Activated naive CD8-positive, alpha-beta T cell treated with anti-CD3 and anti-CD28 coated beads, Interleukin-2, amount 10 ng/mL, durations not matched to agents 7 days and 5 days (primary cell): ENCODE data around the gene SLC45A1. TPM values are rescaled to one million over a fixed set of nuclear protein-coding genes. Genes with fewer than 3 reads are reported as not detected.
"Not testable (repeated sequence)": the region's sequence is repeated elsewhere in the genome, so short reads cannot be mapped to it uniquely, and the experiment has no call there.

Experiments used
- ATAC-seq: fragments of 150-1000 bp; cut with Tn5 transposase; one replicate; pipeline ENCODE4 v1.10.0; 2021; ENCODE audit warnings: low read depth, moderate library complexity
- POLR2A ChIA-PET: fragments of 350-600 bp; sonication (Branson Sonifier 250); formaldehyde crosslinking; loops from one replicate; lab custom pipeline; 2021; ENCODE audit warnings: antibody characterized with exemption; lab: Charles Lee
- DNase-seq: peaks from one replicate; pipeline ENCODE4 v3.0.0; 2021
- H3K27ac Mint-ChIP-seq: one replicate; pipeline ENCODE4 v1.8.0; 2022; ENCODE audit warnings: mild to moderate bottlenecking, mixed read lengths
- H3K27me3 Mint-ChIP-seq: one replicate; pipeline ENCODE4 v1.8.0; 2022; ENCODE audit warnings: mild to moderate bottlenecking, moderate library complexity, mixed read lengths
- H3K36me3 Mint-ChIP-seq: one replicate; pipeline ENCODE4 v1.8.0; 2021; ENCODE audit warnings: mild to moderate bottlenecking, mixed read lengths
- H3K4me1 Mint-ChIP-seq: one replicate; pipeline ENCODE4 v1.8.0; 2021; ENCODE audit warnings: mixed read lengths
- H3K4me3 Mint-ChIP-seq: one replicate; pipeline ENCODE4 v1.8.0; 2022; ENCODE audit warnings: mild to moderate bottlenecking, moderate library complexity, mixed read lengths
- H3K9me3 Mint-ChIP-seq: one replicate; pipeline ENCODE4 v1.8.0; 2021; ENCODE audit warnings: mixed read lengths
- total RNA-seq, 2 experiments: library from RNA; stranded (reverse); gene quantifications; one replicate each; pipeline ENCODE4 v1.2.3, GENCODE V29; 2021

The SLC45A1 gene
- total RNA-seq, result under 1 TPM; 0.50 to 0.88 TPM

DNA sequence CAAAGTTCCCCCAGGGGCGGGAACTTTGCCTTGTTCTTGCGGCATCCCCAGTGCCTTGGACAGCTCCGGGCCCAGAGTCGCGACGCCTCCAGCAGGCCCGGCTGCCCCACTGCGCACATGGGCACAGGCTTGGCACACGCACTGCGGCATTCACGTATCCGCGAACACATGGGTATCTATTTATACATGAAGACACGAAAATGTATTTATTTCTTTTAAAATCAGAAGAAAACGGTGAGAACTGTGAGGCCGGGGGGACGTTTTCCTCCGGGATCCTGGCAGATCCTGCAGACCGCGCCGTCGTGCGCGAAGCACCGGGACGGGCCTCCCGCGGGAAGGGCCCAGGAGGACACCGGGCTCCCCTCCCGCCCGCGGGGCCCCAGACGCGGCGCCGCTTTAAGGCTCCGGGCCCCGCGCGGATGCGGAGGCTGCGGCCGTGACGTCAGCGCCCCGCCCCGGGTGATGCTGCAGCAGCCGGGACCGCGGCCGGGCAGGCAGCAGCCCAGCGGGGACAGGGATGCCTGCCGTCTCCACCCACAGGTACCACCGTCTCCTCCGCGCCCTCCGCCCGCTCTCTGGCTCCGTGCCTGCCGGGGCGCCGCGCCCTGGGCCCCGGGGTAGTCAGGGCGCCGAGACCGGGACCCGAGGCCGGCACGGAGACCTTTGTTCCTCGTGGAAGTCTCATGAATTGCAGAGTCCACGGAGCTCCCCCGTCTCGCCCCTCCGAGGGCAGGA, at the start of gene SLC45A1:
Gene SLC45A1, plus strand, starts transcription at position 468 of the 735 bp plus-strand sequence. CDS start 6,216 bp downstream, outside the sequence.
- H3K4me3 Mint-ChIP-seq, result peak within 1 kb of the TSS; percentile 75
- H3K27ac Mint-ChIP-seq, result no peak within 1 kb of the TSS
- DNase-seq (peak; percentile 87), ATAC-seq (peak; percentile 84)
- no peaks in the 10 kb centered on the region for H3K36me3 Mint-ChIP-seq
- H3K9me3 Mint-ChIP-seq, result peaks cover 2% of the 10 kb centered on the region
- H3K4me1 Mint-ChIP-seq, result peaks cover 5% of the 10 kb centered on the region
- peaks cover 52% of the 10 kb centered on the region for H3K27me3 Mint-ChIP-seq
- POLR2A ChIA-PET, result interaction anchor here (0.6 kb wide), 1 partner anchor 205 kb away, joined by 4 read pairs; no protein-coding TSS in a partner anchor

DNA sequence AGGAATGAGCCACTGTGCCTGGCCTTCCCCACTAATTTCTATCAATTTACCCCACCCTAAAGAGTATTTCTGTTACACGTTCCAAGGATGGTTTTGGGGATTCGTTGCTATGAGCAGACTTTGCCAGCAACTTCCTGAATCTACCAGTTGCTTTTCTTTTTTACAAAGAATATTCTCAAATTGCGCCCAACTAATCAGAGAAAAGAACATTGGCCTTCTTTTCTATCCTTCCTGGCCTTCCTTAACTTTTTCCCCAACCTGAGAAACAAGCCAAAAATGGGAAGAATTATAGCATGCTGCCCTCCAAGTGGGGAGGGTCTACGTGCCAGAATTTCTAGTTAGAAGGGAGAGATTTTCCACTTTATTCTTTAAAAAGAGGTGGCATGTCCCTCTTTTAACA, 44.9 kb upstream of the SLC45A1 start:
- H3K4me1 Mint-ChIP-seq, result no peaks in the 10 kb centered on the region
- H3K9me3 Mint-ChIP-seq, result peaks cover 4% of the 10 kb centered on the region
- peaks cover 18% of the 10 kb centered on the region for H3K27me3 Mint-ChIP-seq
- no peak overlapping the region for H3K27ac Mint-ChIP-seq
- POLR2A ChIA-PET, result no interaction called here
- H3K36me3 Mint-ChIP-seq, result no peaks in the 10 kb centered on the region
- no peak for DNase-seq
- no peak overlapping the region for H3K4me3 Mint-ChIP-seq
- no peak for ATAC-seq

DNA sequence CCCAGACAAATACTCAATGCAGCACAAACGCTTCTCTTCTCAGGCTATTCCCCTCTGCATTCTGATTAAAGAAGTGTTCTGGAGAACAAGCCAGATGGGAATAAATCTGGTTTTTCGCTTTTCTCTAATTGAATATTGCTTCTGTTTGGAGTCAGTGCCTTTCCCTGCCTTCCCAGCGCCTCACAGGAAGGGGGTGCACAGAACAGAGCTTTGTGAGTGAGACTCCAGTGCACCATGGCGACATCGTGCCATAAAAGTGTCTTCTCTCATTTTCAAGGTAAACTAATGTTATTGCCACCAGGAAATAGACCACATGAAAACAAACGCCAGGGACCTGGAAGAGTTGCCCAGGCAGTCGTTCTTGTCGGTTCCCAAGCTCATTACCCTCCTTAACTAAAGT, 43.6 kb upstream of the SLC45A1 start:
- no peak for DNase-seq
- Mint-ChIP-seq H3K4me1 (no peaks in the 10 kb centered on the region), H3K36me3 (no peaks in the 10 kb centered on the region), H3K27me3 (peaks cover 19% of the 10 kb centered on the region), H3K27ac (no peak overlapping the region), H3K9me3 (peaks cover 4% of the 10 kb centered on the region), H3K4me3 (no peak overlapping the region)
- POLR2A ChIA-PET, result no interaction called here
- no peak for ATAC-seq

DNA sequence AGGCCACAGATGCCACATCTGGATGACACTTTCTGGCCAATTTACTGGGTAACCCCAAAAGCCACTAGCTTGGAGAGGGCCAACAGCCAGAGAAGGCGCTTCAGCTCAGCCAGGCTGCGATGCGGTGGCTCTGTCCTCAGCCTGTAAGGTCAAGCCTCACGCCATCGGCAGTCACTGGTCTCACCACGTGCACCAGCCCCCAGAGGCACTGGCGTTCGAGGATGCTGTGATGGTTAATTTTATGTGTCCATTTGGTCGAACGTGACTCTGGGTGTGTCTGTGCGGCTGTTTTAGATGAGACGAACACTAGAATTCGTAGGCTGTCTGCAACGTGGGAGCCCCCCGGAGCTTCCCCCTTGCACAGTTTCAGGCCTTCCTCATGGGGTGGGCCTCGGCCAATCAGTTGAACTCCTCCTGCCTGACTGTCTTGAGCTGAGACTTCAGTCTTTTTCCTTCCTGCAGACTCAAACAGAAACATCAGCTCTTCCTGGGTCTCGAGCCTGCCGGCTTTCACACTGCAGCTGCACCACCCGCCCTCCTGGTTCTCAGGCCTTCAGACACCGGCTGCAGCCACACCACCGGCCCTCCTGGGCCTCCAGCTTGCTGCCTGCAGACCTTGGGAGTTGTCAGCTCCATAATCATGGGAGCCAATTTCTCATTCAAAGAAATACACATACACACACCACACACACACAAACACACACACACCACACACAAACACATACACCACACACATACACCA, 41.6 kb upstream of the SLC45A1 start:
- DNase-seq (no peak), ATAC-seq (no peak)
- H3K36me3 Mint-ChIP-seq, result no peaks in the 10 kb centered on the region
- H3K27ac Mint-ChIP-seq, result no peak overlapping the region
- H3K4me3 Mint-ChIP-seq, result no peak overlapping the region
- H3K4me1 Mint-ChIP-seq, result no peaks in the 10 kb centered on the region
- H3K27me3 Mint-ChIP-seq, result peaks cover 15% of the 10 kb centered on the region
- H3K9me3 Mint-ChIP-seq, result peaks cover 4% of the 10 kb centered on the region
- POLR2A ChIA-PET, result no interaction called here

DNA sequence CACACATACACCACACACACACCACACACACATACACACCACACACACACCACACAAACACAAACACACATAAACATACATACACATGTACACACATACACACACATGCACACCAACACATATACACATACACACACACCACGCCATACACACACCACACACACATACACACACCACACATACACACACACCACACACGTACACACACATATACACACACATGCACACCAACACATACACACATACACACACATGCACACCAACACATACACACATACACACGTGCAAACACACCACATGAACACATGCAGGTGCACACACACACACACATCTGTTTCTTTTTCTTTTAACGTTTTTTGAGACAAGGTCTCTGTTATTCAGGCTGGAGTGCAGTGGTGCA, 41.0 kb upstream of the SLC45A1 start:
- Mint-ChIP-seq H3K4me3 (no peak overlapping the region), H3K27ac (peak overlapping the region; percentile 23), H3K4me1 (no peaks in the 10 kb centered on the region), H3K36me3 (no peaks in the 10 kb centered on the region), H3K9me3 (peaks cover 4% of the 10 kb centered on the region), H3K27me3 (peaks cover 21% of the 10 kb centered on the region)
- ATAC-seq, result no peak
- POLR2A ChIA-PET, result no interaction called here
- no peak for DNase-seq

- H3K27ac Mint-ChIP-seq, POLR2A ChIA-PET, DNase-seq, H3K36me3 Mint-ChIP-seq, H3K4me3 Mint-ChIP-seq, ATAC-seq, H3K9me3 Mint-ChIP-seq, H3K4me1 Mint-ChIP-seq: not testable (repeated sequence)
- H3K27me3 Mint-ChIP-seq, result peaks cover 36% of the 10 kb centered on the region
These were observed 39.2 kb upstream of the SLC45A1 start for GRCh38 chr1:8278677-8279076.

GRCh38 chr1:8281843-8282509, 35.9 kb upstream of the SLC45A1 start:
- no peak overlapping the region for H3K27ac Mint-ChIP-seq
- peaks cover 1% of the 10 kb centered on the region for H3K9me3 Mint-ChIP-seq
- peaks cover 41% of the 10 kb centered on the region for H3K27me3 Mint-ChIP-seq
- H3K36me3 Mint-ChIP-seq, result no peaks in the 10 kb centered on the region
- DNase-seq (no peak), ATAC-seq (no peak)
- no peaks in the 10 kb centered on the region for H3K4me1 Mint-ChIP-seq
- H3K4me3 Mint-ChIP-seq, result no peak overlapping the region
- POLR2A ChIA-PET, result no interaction called here

GRCh38 chr1:8283058-8283884, 34.6 kb upstream of the SLC45A1 start:
- H3K9me3 Mint-ChIP-seq, result no peaks in the 10 kb centered on the region
- no peaks in the 10 kb centered on the region for H3K4me1 Mint-ChIP-seq
- POLR2A ChIA-PET, result no interaction called here
- no peak overlapping the region for H3K4me3 Mint-ChIP-seq
- no peaks in the 10 kb centered on the region for H3K36me3 Mint-ChIP-seq
- no peak overlapping the region for H3K27ac Mint-ChIP-seq
- ATAC-seq (no peak), DNase-seq (no peak)
- peaks cover 44% of the 10 kb centered on the region for H3K27me3 Mint-ChIP-seq

DNA sequence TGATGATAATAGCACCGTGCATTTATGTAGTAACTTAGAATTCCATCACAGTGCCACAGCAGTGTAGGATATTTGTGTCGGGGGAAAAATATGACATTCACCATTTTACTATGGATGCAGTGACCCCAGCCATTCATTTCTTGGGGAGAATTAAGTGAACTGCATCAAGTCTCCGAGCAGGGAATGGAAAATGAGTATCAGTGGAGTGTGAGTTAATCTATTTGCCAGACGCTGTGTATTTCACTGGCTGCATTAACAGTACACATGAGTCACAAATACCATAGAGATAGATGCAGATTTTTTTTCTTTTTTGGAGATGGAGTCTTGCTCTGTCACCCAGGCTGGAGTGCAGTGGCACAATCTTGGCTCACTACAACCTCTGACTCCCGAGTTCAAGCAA, 33.8 kb upstream of the SLC45A1 start:
- DNase-seq (no peak), ATAC-seq (no peak)
- no peaks in the 10 kb centered on the region for H3K4me1 Mint-ChIP-seq
- no peak overlapping the region for H3K4me3 Mint-ChIP-seq
- H3K27ac Mint-ChIP-seq, result no peak overlapping the region
- POLR2A ChIA-PET, result no interaction called here
- no peaks in the 10 kb centered on the region for H3K9me3 Mint-ChIP-seq
- no peaks in the 10 kb centered on the region for H3K36me3 Mint-ChIP-seq
- peaks cover 43% of the 10 kb centered on the region for H3K27me3 Mint-ChIP-seq

GRCh38 chr1:8285103-8285502, 32.8 kb upstream of the SLC45A1 start:
- Mint-ChIP-seq H3K4me3 (no peak overlapping the region), H3K9me3 (no peaks in the 10 kb centered on the region), H3K36me3 (no peaks in the 10 kb centered on the region), H3K27me3 (peaks cover 44% of the 10 kb centered on the region), H3K27ac (no peak overlapping the region), H3K4me1 (no peaks in the 10 kb centered on the region)
- POLR2A ChIA-PET, result no interaction called here
- DNase-seq (no peak), ATAC-seq (no peak)

DNA sequence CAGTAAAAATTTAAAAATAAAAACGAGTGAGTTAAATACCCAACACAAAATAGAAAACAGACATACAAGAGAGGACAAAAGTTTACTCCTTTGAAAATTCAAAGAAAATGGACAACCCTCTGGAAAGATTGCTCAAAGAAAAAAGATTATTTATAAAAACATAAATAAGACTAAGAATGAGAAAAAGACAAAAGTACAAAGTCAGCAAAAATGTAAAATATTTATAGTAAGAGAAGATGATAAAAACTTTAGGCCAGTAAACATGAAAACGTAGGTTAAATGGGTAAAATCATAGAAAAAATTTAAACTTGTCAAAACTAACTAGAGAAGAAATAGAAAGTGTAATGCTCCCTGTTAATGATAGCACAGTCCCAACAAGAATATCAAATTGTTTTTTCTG, 31.9 kb upstream of the SLC45A1 start:
- Mint-ChIP-seq H3K4me3 (no peak overlapping the region), H3K36me3 (no peaks in the 10 kb centered on the region), H3K27me3 (peaks cover 41% of the 10 kb centered on the region), H3K4me1 (no peaks in the 10 kb centered on the region), H3K9me3 (no peaks in the 10 kb centered on the region), H3K27ac (no peak overlapping the region)
- POLR2A ChIA-PET, result no interaction called here
- no peak for ATAC-seq
- DNase-seq, result no peak

- Mint-ChIP-seq H3K9me3 (no peaks in the 10 kb centered on the region), H3K27me3 (peaks cover 2% of the 10 kb centered on the region), H3K4me3 (no peak overlapping the region), H3K4me1 (no peaks in the 10 kb centered on the region), H3K36me3 (no peaks in the 10 kb centered on the region), H3K27ac (no peak overlapping the region)
- DNase-seq (no peak), ATAC-seq (no peak)
- POLR2A ChIA-PET, result no interaction called here
These were observed 24.8 kb upstream of the SLC45A1 start for GRCh38 chr1:8293118-8293517.

DNA sequence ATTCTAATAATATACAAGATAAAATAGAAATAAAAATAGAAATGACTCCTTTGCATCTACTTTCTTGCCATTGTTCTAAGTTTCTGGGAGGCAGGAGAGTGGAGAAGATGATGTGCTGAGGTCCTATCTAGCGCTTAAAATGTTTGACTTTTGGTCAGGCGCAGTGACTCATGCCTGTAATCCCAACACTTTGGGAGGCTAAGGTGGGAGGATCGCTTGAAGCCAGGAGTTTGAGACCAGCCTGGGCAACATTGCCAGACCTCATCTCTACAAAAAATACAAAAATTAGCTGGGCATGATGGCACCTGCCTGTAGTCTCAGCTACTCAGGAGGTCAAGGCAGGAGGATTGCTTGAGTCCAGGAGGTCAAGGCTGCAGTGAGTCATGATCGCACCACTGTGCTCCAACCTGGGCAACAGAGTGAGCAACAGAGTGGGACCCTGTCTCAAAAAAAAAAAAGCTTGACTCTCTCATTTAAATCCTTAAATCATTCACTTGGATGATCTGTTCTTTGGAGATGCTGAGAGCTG, 24.2 kb upstream of the SLC45A1 start:
- Mint-ChIP-seq H3K27ac (no peak overlapping the region), H3K27me3 (peaks cover 2% of the 10 kb centered on the region), H3K4me1 (no peaks in the 10 kb centered on the region), H3K36me3 (no peaks in the 10 kb centered on the region), H3K4me3 (no peak overlapping the region), H3K9me3 (no peaks in the 10 kb centered on the region)
- POLR2A ChIA-PET, result no interaction called here
- DNase-seq (no peak), ATAC-seq (no peak)
